Inflammatory macrophage treated with lipopolysaccharide for 1 hour (primary cell): ENCODE measurements around the gene METRNL.
"Not testable (repeated sequence)": the region's sequence is repeated elsewhere in the genome, so short reads cannot be mapped to it uniquely, and the experiment has no call there.

Experiments
- DNase-seq, 2 donors: peaks; one replicate each; pipeline ENCODE4 v3.0.0-alpha.2; 2020 to 2022

METRNL gene, protein sequence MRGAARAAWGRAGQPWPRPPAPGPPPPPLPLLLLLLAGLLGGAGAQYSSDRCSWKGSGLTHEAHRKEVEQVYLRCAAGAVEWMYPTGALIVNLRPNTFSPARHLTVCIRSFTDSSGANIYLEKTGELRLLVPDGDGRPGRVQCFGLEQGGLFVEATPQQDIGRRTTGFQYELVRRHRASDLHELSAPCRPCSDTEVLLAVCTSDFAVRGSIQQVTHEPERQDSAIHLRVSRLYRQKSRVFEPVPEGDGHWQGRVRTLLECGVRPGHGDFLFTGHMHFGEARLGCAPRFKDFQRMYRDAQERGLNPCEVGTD

DNA sequence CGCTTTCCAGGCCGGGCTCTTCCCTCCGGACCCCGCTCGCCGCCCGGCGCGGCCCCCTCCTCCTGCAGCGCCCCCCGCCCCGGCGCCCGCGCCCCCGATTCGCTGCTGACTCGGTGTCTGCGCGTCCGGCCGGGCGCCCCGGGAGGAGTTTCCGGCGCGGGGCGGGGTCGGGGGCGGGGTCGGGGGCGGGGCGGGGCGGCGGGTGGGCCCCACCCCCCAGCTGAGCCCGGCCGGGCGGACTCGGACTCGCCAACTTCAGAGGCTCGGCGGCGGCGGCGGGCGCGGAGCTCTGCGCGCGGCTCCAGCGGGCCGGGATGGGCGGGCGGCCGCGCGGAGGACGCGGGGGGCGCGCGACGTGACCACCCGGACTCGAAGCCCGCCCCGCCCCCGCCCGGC is at the start of gene METRNL:
Gene METRNL (plus strand): TSS at position 258 of the 396 bp plus-strand sequence. CDS start 207 bp downstream, outside the sequence.
- DNase-seq: peak; percentile 65 to 70

- no peak for DNase-seq
These were observed 49.0 kb upstream of the METRNL start for GRCh38 chr17:83030432-83030831.

GRCh38 chr17:83031321-83031945 is 48.0 kb upstream of the METRNL start:
- DNase-seq: no peak

DNA sequence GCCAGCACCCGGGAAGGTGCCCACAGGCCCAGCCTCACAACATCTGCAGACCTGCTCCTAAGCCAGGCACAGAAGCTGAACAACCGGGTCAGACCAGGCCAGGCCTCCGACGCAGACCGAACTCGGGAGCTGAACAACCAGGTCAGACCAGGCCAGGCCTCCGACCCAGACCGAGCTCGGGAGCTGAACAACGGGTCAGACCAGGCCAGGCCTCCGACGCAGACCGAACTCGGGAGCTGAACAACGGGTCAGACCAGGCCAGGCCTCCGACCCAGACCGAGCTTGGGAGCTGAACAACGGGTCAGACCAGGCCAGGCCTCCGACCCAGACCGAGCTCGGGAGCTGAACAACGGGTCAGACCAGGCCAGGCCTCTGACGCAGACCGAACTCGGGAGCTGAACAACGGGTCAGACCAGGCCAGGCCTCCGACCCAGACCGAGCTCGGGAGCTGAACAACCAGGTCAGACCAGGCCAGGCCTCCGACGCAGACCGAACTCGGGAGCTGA is 47.4 kb upstream of the METRNL start:
- not testable (repeated sequence) for DNase-seq

- DNase-seq: no peak
These were observed 46.6 kb upstream of the METRNL start for GRCh38 chr17:83032781-83033180.

DNA sequence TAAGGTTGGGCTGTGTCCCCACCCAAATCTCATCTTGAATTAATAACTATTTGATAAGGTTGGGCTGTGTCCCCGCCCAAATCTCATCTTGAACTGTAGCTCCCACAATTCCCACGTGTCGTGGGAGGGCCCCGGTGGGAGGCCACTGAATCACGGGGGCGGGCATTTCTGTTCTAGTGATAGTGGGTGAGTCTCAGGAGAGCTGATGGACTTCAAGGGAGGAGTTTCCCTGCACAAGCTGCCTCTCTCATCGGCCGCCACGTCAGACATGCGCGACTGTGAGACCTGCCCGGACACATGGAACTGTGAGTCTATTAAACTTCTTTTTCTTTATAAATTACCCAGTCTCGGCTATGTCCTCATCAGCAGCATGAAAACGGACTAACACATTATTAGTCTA is 44.9 kb upstream of the METRNL start:
- DNase-seq: no peak

GRCh38 chr17:83035722-83036121 is 43.7 kb upstream of the METRNL start:
- DNase-seq: no peak

DNA sequence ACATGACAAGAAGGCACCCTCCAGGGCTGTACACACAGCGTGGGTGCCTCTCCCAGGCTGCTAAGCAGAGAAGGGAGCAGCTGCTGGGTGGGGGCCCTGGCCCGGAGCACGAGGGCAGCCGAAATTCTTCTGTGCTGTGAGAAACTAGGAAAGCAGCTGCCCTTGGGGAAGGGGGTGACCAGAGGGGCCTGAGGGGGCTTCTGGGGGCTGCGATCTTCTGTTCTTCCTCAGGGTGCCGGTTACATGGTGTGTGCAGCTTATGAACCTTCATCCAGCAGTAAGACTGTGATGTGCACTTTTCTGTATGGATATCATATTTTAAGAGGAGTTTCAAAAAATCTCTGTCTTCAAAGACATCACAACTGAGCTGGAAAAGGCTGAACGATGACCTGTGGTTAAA is 43.2 kb upstream of the METRNL start:
- DNase-seq: no peak

DNA sequence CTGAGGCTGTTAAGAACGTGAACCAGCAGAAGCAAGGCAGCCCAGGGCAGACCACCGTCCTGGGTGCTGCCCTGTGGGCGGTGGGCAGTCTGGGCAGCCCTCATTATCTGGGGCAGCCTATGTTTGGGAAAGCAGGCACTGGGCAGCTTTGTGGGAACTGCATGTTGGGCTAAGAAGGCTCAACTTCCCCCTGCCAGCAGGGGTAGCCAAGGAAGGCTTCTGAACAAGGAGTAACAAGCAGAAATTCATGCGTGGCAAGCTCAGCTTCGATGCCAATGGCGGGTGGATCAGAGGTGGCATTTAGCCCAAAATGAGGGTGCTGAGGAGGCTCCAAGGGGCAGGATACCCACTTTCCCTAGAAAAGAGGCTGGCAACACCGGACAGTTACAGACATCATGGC is 42.7 kb upstream of the METRNL start:
- DNase-seq: no peak

DNA sequence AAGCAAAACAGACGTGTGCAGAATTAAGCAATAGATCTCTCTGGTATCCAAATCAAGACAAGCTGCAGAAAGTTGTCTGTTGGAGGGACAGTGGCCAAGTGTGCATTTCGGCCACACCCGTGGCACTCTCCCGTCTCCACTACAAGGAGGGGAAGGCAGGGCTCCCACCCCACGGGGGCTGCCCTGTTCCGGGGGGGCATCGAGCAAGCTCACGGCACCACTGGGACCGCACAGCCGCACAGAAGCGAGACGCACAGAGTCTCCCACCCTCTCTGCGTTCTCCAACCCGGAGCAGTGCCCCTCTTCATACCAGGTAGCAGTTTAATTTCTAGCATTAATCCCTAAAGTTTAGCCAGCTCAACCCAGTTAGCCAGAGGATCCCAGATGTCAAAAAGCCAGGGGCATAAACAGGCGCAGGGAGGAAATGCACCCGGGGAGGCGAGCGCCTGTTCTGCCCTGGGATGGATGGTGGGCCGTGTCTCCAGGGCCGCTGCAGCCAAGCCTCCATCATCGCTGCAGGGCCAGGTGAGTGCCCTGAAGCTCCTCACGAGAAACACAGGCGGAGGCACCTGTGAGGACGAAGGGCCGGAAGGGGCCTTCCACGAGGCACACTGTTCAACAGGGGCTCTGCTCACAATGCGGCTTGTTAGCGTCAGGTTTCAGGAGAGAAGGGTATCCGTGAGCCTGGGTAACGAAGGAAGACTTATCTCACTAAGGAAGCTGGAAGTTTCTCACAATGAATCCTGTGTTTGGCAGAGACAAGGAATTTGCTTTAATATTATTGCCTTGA is 42.1 kb upstream of the METRNL start:
- DNase-seq: no peak

- DNase-seq: no peak
These were observed 41.6 kb upstream of the METRNL start for GRCh38 chr17:83037874-83038165.

- not testable (repeated sequence) for DNase-seq
These were observed 40.4 kb upstream of the METRNL start for GRCh38 chr17:83038983-83039382.

DNA sequence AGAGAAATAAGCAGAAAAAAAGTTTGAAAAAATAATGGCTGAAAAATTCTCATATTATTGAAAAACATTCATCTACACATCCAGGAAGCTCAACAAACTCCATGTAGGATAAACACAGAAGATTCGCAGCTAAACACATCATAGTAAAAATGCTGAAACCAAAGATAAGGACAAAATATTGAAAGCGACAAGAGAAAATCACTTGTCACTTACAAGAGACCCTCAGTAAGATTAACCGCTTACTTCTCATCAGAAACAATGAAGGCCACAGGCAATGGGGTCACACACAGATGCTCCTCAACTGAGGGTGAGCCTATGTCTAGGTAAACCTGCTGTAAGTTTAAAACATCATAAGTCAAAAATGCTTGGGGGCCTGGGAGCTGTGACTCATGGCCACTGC is 38.1 kb upstream of the METRNL start:
- DNase-seq: no peak

DNA sequence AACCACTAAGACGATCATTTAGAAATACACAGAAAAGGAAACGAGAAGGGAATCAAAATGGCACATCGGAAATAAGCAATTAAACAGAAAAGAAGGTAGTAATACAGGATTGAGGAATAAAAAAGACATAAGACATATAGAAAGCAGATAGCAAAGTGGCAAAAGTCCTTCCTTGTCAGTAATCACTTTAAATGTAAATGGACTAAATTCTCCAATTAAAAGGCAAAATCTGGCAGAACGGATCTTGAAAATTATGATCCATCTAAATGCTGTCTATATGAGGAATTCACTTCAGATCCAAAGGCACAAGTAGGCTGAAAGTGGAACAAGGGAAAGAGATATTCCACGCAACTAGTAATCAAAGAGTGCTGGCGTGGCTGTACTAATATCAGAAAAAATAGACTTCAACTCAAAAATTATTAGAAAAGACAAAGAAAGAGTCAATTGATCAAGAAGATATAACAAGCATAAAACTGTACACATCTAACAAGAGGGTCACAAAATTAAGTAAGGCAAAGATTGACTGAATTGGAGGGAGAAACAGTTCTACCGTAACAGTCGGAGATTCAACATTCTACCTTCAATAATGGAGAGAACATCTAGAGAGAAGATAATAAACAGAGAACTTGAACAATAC is 36.8 kb upstream of the METRNL start:
- no peak for DNase-seq

GRCh38 chr17:83044479-83044878 is 34.9 kb upstream of the METRNL start:
- DNase-seq: not testable (repeated sequence)

GRCh38 chr17:83046448-83047181 is 32.8 kb upstream of the METRNL start:
- no peak for DNase-seq

DNA sequence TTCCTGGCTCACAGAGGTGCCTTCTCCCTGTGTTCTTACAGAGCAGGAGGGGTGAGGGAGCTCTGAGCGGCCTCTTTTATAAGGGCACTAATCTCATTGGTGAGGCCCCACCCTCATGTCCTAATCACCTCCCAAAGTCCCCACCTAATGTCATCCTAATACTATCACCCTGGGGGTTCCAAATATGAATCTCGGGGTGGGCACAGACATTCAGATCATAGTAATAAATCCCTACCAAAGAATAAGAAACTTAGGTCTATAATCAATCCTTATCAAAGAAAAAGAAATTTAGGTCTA is 32.3 kb upstream of the METRNL start:
- no peak for DNase-seq

DNA sequence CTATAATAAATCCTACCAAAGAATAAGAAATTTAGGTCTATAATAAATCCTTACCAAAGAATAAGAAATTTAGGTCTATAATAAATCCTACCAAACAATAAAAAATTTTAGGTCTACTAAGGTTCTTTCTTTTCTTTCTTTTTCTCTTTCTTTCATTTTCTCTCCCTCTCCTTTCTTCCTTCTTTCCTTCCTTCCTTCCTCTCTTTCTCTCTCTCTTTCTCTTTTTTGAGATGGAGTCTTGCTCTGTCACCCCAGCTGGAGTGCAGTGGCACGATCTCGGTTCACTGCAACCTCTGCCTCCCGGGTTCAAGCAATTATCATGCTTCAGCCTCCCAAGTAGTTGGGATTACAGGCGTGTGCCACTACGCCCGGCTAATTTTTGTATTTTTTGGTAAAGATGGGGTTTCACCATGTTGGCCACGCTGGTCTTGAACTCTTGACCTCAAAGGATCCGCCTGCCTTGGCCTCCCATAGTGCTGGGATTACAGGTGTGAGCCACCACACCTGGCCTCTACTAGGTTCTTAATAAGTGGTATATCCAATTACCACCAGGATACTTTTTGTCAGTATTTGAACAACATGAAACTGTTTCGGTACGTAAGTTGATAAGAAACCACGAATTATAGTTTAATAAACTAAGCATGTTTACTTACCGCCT is 31.5 kb upstream of the METRNL start:
- DNase-seq: not testable (repeated sequence)

DNA sequence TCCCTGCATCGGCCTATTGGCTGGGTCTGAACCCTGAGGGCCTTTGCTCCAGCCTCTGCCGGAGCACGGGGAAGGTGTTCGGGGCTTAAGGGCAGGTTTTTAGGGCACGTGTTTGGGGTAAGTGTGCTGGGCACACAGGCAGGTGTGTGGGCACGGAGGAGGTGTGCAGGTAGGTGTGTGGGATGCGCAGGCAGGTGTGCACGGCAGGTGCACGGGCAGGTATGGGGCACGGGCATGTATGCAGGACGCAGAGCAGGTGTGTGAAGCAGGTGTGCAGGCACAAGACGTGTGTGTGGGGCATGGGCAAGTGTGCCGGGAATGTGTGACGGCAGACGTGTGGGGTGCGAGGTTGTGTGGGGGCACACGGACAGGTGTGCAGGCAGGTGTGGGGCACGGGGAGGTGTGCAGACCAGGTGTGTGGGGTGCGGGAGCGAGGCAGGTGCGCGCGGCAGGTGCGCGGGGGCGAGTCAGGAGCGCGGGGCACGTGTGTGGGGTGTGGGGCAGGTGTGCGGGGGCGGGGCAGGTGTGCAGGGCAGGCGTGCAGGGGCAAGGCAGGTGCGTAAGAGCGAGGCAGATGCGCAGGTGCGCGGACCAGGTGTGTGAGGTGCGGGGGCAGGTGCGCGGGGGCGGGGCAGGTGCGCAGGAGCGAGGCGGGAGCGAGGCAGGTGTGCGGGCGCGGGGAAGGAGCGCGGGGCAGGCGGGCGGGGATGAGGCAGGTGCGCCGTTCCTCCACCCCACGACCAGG is 28.6 kb upstream of the METRNL start:
- DNase-seq: no peak

- DNase-seq: peak; percentile 99
These were observed 27.8 kb upstream of the METRNL start for GRCh38 chr17:83051396-83052240.

- DNase-seq: no peak
These were observed 27.2 kb upstream of the METRNL start for GRCh38 chr17:83052241-83052564.
